ENCODE results near the gene NEK11. TPM values are rescaled to one million over a fixed set of nuclear protein-coding genes. Genes with fewer than 3 reads are reported as not detected.

Gene NEK11
- total RNA-seq, 3 donors from 2014 or later = 3.9 to 9.4 (median 5.8) TPM

DNA sequence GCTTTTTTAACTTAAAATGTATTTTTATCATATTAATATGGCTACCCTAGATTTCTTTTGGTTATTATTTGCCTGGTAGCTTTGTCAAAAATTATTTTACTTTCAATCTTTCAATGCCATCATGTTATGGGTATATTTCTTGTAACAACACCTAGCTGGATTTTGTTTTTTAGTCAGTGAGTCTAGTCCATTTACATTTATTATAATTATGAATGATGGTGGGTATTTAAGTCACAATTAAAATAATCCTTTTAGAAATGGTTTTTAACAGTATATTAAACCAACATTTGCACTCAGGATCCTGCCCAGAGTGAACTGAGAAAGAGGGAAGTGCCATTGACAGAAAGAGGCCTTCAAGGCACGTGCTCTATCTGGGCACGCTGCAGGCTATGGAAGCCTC lies 315.1 kb downstream of the NEK11 start:
- TF ChIP-seq CTCF (IDR thresholded peaks at IDR 0.05) = no peak
- intact Hi-C loops (cut with DNase I, micrococcal nuclease) = no loop called here

GRCh38 chr3:131348911-131349310 lies 322.2 kb downstream of the NEK11 start:
- Histone ChIP-seq H3K4me3 (no peak overlapping the region), H3K9me3 (no peaks in the 10 kb centered on the region), H3K4me1 (ENCODE audit: low read depth) (no peaks in the 10 kb centered on the region), H3K36me3 (ENCODE audit: low read depth) (no peaks in the 10 kb centered on the region)
- TF ChIP-seq CTCF (IDR thresholded peaks at IDR 0.05) = no peak
- ATAC-seq = no peak
- intact Hi-C loops (cut with DNase I, micrococcal nuclease) = no loop called here
- DNase-seq = no peak

More for the DNA sequence above, 315.1 kb downstream of the NEK11 start:
- no peak for DNase-seq
- Histone ChIP-seq H3K9me3 (peaks cover 4% of the 10 kb centered on the region), H3K4me1 (ENCODE audit: low read depth) (no peaks in the 10 kb centered on the region), H3K4me3 (no peak overlapping the region), H3K36me3 (ENCODE audit: low read depth) (no peaks in the 10 kb centered on the region)
- ATAC-seq = no peak

- Histone ChIP-seq H3K4me3 (no peak overlapping the region), H3K36me3 (ENCODE audit: low read depth) (no peaks in the 10 kb centered on the region), H3K4me1 (ENCODE audit: low read depth) (no peaks in the 10 kb centered on the region), H3K9me3 (no peaks in the 10 kb centered on the region)
- no peak for DNase-seq
- intact Hi-C loops (cut with DNase I, micrococcal nuclease) = no loop called here
- no peak for TF ChIP-seq CTCF (IDR thresholded peaks at IDR 0.05)
- no peak for ATAC-seq
Measured at GRCh38 chr3:131349454-131349853, 322.8 kb downstream of the NEK11 start.

DNA sequence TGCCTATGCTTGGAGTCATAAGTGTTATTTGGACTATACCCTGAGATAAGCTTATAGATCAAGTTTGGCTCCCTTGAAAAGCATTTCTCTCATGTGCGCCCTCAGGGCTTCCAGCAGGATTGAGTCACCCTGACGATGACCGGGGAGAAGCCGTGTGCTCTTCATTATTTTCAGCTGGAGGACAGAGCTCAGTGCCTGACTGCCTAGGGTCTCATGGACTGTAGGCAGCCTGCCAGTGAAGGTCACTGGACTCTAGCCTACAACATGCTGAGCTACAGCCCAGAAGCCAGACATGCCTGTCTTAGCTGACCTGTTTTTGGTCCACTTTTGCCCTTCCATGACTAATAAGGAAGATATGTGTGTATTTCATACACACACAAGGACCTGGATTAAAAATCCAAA lies 323.3 kb downstream of the NEK11 start:
- no peak for ATAC-seq
- DNase-seq = no peak
- H3K4me1 ChIP-seq (ENCODE audit: low read depth) = no peaks in the 10 kb centered on the region
- no peaks in the 10 kb centered on the region for H3K36me3 ChIP-seq (ENCODE audit: low read depth)
- intact Hi-C loops (cut with DNase I, micrococcal nuclease) = no loop called here
- no peaks in the 10 kb centered on the region for H3K9me3 ChIP-seq
- H3K4me3 ChIP-seq = no peak overlapping the region
- no peak for TF ChIP-seq CTCF (IDR thresholded peaks at IDR 0.05)

GRCh38 chr3:131350506-131350905 lies 323.8 kb downstream of the NEK11 start:
- TF ChIP-seq CTCF (IDR thresholded peaks at IDR 0.05) = no peak
- Histone ChIP-seq H3K4me1 (ENCODE audit: low read depth) (no peaks in the 10 kb centered on the region), H3K9me3 (no peaks in the 10 kb centered on the region), H3K4me3 (no peak overlapping the region), H3K36me3 (ENCODE audit: low read depth) (no peaks in the 10 kb centered on the region)
- ATAC-seq (no peak), DNase-seq (no peak)
- intact Hi-C loops (cut with DNase I, micrococcal nuclease) = no loop called here

Data from mucosa of descending colon (tissue), 3 donors.